ENCODE data around the gene ANKRD11.
"Not testable (repeated sequence)": the region's sequence is repeated elsewhere in the genome, so short reads cannot be mapped to it uniquely, and the experiment has no call there.

ANKRD11 gene

GRCh38 chr16:89476811-89477261, 13.5 kb downstream of the ANKRD11 start:
- no peak for DNase-seq

GRCh38 chr16:89476379-89476778, 14.0 kb downstream of the ANKRD11 start:
- no peak for DNase-seq

GRCh38 chr16:89475144-89475543, 15.2 kb downstream of the ANKRD11 start:
- no peak for DNase-seq

- no peak for DNase-seq
These were observed 16.5 kb downstream of the ANKRD11 start for GRCh38 chr16:89473791-89474414.

GRCh38 chr16:89473136-89473712, 17.1 kb downstream of the ANKRD11 start:
- DNase-seq: no peak

- DNase-seq: no peak
These were observed 17.7 kb downstream of the ANKRD11 start for GRCh38 chr16:89472711-89473075.

GRCh38 chr16:89467382-89467781, 23.0 kb downstream of the ANKRD11 start:
- no peak for DNase-seq

GRCh38 chr16:89466920-89467319, 23.4 kb downstream of the ANKRD11 start:
- no peak for DNase-seq

- DNase-seq: not testable (repeated sequence)
These were observed 27.0 kb downstream of the ANKRD11 start for GRCh38 chr16:89463312-89463711.

- not testable (repeated sequence) for DNase-seq
These were observed 27.7 kb downstream of the ANKRD11 start for GRCh38 chr16:89462639-89463038.

GRCh38 chr16:89461890-89462289, 28.5 kb downstream of the ANKRD11 start:
- not testable (repeated sequence) for DNase-seq

GRCh38 chr16:89460556-89460955, 29.8 kb downstream of the ANKRD11 start:
- no peak for DNase-seq

- DNase-seq: no peak
These were observed 31.4 kb downstream of the ANKRD11 start for GRCh38 chr16:89458967-89459366.

GRCh38 chr16:89458551-89458950, 31.8 kb downstream of the ANKRD11 start:
- DNase-seq: no peak

GRCh38 chr16:89456419-89456959, 33.9 kb downstream of the ANKRD11 start:
- no peak for DNase-seq

GRCh38 chr16:89455692-89456091, 34.7 kb downstream of the ANKRD11 start:
- DNase-seq: no peak

- no peak for DNase-seq
These were observed 35.2 kb downstream of the ANKRD11 start for GRCh38 chr16:89455178-89455577.

- DNase-seq: not testable (repeated sequence)
These were observed 35.8 kb downstream of the ANKRD11 start for GRCh38 chr16:89454378-89455125.

GRCh38 chr16:89453501-89454321, 36.6 kb downstream of the ANKRD11 start:
- no peak for DNase-seq

GRCh38 chr16:89452925-89453324, 37.4 kb downstream of the ANKRD11 start:
- DNase-seq: no peak

- no peak for DNase-seq
These were observed 38.1 kb downstream of the ANKRD11 start for GRCh38 chr16:89452241-89452640.

GRCh38 chr16:89450537-89450936, 39.8 kb downstream of the ANKRD11 start:
- DNase-seq: no peak

All from T-helper 9 cell (primary cell).